M059J (cell line): ENCODE results near the gene CLMP. TPM values are rescaled to one million over a fixed set of nuclear protein-coding genes. Genes with fewer than 3 reads are reported as not detected.

ENCODE experiments used
- DNase-seq: peaks from one replicate; pipeline ENCODE4 v3.0.0-alpha.2; 2012; ENCODE audit warnings: low read depth
- total RNA-seq: library from RNA; depleted of rRNA; stranded (reverse); fragments of >200 nt; shearing (Covaris generic); gene quantifications from 2 replicates; pipeline ENCODE4 v1.2.3, GENCODE V29; 2014

Gene CLMP
- total RNA-seq, 1 experiment from 2014 or later: 31.8 TPM

- no peak for DNase-seq
These were observed 138.1 kb downstream of the CLMP start for GRCh38 chr11:123056835-123057491.

DNA sequence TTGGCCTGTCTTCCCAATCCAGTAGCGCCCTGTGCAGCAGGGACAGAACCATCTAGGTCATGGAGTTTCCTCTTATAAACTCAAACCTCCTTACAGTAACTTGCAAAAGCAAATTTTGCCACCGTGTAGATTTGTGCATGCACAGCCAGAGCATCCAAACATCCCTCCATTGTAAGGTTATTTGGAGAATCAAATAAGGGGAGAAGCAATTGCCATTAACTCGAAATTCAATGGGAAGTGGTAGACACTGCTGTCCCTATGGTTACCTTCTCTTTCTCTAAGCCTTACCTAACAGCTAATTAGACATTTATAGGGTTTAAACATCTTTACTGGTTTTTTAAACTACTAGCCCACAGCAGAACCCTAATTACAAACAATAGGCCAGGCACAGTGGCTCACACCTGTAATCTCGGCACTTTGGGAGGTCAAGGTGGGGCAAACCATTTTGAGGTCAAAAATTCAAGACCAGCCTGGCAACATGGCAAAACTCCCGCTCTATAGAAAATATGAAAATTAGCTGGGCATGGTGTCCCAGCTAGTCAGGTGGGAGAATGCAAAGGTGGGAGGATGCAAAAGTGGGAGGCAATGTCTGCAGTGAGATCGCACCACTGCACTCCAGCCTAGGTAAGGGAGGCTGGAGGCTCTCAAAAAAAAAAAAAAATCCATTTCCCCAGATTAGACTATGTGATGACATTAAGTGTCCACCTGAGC, 139.7 kb downstream of the CLMP start:
- peak; percentile 34 for DNase-seq

DNA sequence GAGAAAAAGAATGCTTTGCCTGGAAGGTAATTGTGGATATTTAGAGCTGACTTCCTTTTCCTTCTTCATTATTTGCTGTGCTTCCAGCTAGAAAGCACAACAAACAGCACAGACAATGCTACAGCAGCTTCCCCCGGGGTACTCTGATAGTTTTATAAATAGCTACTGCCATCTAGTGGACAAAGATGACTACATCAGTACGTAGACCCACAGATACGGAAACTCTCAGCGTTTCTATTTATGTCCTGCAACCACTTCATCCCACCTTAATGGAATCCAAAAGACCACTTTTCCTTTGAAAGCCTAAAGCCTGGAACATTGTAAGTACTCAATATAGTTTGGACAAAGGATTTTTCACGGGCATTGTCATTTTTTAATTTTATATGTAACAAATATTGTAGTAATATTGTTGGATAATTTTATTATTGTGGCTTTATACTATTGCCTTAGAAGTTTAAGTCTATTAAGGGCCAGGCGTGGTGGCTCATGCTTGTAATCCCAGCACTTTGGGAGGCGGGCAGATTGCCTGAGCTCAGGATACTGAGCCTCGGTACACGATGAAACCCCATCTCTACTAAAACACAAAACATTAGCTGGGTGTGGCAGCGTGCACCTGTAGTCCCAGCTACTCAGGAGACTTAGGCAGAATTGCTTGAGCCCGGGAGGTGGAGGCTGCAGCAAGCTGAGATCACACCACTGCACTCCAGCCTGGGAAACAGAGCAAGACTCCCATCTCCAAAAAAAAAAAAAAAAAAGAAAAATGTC, 140.6 kb downstream of the CLMP start:
- DNase-seq: peak; percentile 75

DNA sequence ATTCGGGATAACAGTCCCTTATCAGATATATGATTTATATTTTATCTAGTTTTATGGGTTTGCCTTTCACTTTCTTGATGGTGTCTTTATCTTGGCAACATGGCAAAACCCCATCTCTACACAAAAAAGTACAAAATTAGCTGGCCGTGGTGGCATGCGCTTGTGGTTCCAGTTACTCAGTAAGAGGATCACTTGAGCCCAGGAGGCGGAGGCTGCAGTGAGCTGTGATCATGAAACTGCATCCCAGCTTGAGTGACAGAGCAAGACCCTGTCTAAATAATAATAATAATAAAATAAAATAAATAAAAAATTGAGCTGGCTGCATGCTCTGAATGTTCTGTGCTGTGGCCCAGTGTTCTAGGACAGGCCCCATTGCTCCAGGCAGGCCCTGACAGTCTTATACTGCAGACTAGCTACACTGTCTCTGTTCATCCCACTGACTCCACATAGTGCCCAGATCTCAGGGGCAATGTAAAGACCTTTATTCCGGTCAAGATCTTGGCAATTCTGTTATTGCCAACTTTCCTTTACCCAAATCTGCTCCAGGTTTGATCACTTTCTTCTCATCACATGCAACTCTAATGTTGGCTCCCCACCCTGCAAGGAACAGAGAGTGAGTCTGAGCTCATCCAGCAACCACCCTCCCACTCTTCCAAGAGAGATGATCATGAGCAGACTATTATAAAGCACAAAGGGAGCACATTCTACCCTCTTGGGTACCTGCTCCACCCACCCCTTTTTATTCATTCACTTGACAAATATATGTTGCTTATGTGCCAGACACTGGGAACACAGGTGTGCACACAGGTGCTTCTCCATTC, 141.9 kb downstream of the CLMP start:
- DNase-seq: no peak

- DNase-seq: no peak
These were observed 143.4 kb downstream of the CLMP start for GRCh38 chr11:123051634-123052033.

GRCh38 chr11:123051146-123051545, 143.9 kb downstream of the CLMP start:
- no peak for DNase-seq

DNA sequence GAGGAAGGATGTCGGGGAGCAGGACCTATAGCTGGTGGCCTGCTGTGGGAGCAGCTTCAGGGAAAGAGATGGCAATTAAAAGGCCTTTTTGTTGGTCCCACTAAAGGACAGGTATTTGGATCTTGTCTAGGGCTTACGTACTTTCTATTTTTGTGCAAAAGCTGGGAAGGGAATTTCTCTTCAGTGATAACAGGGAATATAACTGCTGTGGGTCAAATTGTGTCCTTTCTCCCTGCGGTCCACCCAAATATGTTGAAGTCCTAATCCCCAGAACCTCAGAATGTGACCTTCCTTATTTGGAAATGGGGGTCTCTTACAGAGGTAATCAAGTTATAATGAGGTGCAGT, 147.1 kb downstream of the CLMP start:
- no peak for DNase-seq

DNA sequence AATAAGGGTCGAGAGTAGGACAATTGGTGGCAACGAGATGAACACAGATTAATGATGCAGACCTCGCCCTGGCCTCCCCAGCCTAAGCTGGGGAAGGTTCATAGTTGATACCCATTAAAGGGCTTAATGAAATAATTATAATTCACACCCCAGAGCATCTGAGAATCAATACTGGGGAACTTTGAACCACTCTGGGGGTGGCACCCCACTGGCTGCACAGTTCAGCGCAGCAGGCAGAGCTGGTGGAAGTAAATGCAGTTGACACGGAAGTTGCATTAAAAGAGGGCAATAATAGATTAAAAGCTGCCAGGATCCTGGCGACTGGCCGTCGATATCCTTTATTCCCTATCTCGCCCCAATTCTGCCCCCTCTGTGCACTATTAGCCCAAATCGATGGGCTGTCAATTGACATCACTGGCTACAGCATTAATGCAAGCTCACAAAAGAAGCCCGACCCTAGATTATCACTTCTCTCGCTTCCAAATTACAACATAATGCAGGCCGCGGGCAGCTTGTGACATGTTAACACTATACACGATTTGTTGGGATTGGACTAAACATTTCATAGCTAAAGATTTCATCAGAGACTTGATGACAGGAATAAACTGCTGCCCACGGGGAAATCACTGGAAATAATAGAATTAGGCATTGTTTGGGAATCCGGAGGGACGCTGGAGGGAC, 147.6 kb downstream of the CLMP start:
- DNase-seq: no peak

GRCh38 chr11:123046473-123047259, 148.4 kb downstream of the CLMP start:
- no peak for DNase-seq

GRCh38 chr11:123045101-123045500, 149.9 kb downstream of the CLMP start:
- DNase-seq: no peak

DNA sequence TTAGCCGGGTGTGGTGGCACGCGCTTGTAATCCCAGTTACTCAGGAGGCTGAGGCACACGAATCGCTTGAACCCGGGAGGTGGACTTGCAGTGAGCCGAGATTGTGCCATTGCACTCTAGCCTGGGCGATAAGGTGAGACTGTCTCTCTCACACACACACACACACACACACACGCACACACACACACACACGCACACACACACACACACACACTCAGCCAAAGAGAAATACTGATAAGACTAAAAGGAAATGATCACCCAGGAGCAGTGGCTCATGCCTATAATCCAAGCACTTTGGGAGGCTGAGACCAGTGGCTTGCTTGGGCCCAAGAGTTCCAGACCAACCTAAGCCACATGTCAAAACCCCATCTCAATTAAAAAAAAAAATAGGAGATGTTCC, 153.9 kb downstream of the CLMP start:
- no peak for DNase-seq

DNA sequence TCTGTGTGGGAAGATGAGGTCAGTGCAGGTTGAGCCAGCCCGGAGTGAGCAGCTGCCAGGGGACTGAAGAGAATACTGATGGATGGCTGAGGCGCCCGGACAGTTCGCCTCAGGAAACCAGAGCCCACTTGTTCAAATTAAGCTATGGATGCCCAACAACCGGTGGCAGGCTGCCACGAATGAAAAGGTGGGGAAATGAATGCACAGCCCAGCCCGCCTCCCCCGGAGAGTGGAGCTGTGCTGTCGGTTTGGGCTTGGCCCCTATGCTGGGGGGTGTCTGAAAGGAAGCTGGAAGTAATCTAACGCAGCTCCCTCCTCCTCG, 155.0 kb downstream of the CLMP start:
- DNase-seq: no peak

GRCh38 chr11:123035831-123036230, 159.2 kb downstream of the CLMP start:
- DNase-seq: no peak

- DNase-seq: no peak
These were observed 160.5 kb downstream of the CLMP start for GRCh38 chr11:123034597-123034996.

DNA sequence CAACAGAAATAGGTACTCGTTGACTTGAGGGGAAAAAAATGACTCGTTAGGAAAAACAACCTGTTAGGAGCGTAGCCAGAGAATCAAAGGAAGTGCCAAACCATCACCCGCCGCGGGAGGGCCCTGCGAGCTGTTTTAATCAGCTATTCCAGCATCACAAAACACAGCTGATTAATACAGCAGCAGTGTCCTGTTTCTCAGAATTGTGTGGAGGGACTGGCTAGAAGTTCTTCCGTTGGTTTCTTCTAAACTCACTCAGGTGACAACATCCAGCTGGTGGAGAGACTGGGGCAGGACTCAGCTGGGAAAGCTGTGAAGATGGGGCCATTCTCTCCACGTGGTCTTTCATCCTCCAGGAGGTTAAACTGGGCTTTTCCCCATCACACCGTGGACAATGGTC, 161.2 kb downstream of the CLMP start:
- DNase-seq: peak; percentile 52

- no peak for DNase-seq
These were observed 164.5 kb downstream of the CLMP start for GRCh38 chr11:123030517-123030916.

DNA sequence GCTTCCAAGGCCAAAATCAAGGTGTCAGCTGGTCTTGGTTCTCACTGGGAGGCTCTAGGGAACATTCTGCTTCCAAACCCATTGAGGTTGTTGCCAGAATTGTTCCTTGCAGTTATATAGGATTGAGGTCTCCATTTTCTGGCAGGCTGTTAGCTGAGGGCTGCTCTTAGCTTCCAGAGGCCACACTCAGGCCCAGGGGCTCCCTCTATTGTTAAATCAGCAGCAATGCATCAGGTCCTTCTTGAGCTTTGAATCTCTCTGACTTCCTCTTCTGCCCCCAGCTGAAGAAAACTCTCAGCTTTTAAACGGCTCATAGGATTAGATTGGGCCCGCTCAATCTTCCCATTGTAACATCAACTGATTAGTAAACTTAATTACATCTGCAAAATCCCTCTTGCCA, 174.1 kb downstream of the CLMP start:
- peak; percentile 50 for DNase-seq
